Stomach (tissue), 9 donors: ENCODE results near the gene VPS8. TPM values are rescaled to one million over a fixed set of nuclear protein-coding genes. Genes with fewer than 3 reads are reported as not detected.

Experiments
- DNase-seq, 2 donors: peaks; one replicate each; pipeline versions ENCODE4 v3.0.0 to v3.0.0-alpha.2; 2013 to 2019
- H3K27ac ChIP-seq, 5 donors: fragments of 200-600 bp in 4 of 5; sonication (generic) in 4 of 5; one replicate each; pipeline ENCODE4 v1.5.1; 2013 to 2019; ENCODE audit warnings: mild to moderate bottlenecking in 1 of 5, moderate library complexity in 1 of 5
- H3K27me3 ChIP-seq, 3 donors: fragments of 200-600 bp; sonication (generic); one replicate each; pipeline ENCODE4 v1.5.1; 2017 to 2019; ENCODE audit warnings: mixed run types in 1 of 3
- H3K36me3 ChIP-seq, 4 donors: fragments of 200-600 bp; sonication (generic); 1 replicate in 3 of 4; 2 replicates in 1 of 4; pipeline ENCODE4 v1.5.1; 2016 to 2019
- H3K4me1 ChIP-seq, 4 donors: fragments of 200-600 bp; sonication (generic); one replicate each; pipeline ENCODE4 v1.5.1; 2016 to 2019
- H3K4me3 ChIP-seq, 4 donors: fragments of 200-600 bp; sonication (generic) in 3 of 4; one replicate each; pipeline ENCODE4 v1.5.1; 2016 to 2019; ENCODE audit warnings: mild to moderate bottlenecking in 1 of 4
- H3K9me3 ChIP-seq, 4 donors: fragments of 200-600 bp; sonication (generic); one replicate each; pipeline ENCODE4 v1.5.1; 2016 to 2019
- EP300 ChIP-seq: sonication (generic); formaldehyde crosslinking; IDR thresholded peaks from one replicate; pipeline ENCODE4 v1.6.1; 2017; ENCODE audit warnings: antibody characterized with exemption
- POLR2A ChIP-seq, 4 donors: fragments of 450-650 bp; IDR thresholded peaks; one replicate each; pipeline ENCODE4 v1.6.1; 2016; ENCODE audit warnings: antibody characterized with exemption in 4 of 4, control low read depth in 2 of 4, mild to moderate bottlenecking in 1 of 4, moderate library complexity in 1 of 4
- POLR2AphosphoS5 ChIP-seq, 3 donors: sonication (generic); formaldehyde crosslinking; IDR thresholded peaks; one replicate each; pipeline ENCODE4 v1.6.1; 2016; ENCODE audit warnings: antibody characterized with exemption in 3 of 3
- WGBS, 5 donors: extraction: QIAGEN DNeasy Blood & Tissue Kit in 3 of 5; methylation state at CpG; one replicate each; pipeline versions ENCODE4 v1.1.5 to v1.1.7; 2013 to 2018; 5-methylcytosine and 5-hydroxymethylcytosine counted together
- intact Hi-C: fragments of 100-400 bp; cut with DNase I; formaldehyde crosslinking; loops from one replicate; pipeline ENCODE4 v1.15.1; 2023; ENCODE audit warnings: low total_unique reads
- polyA plus RNA-seq, 3 donors: library from polyadenylated mRNA; stranded (reverse); fragments of 200-250 nt; gene quantifications; one replicate each; pipeline ENCODE4 v1.2.3, GENCODE V29; 2013
- total RNA-seq, 5 donors: library from RNA; depleted of rRNA; stranded (reverse); fragments of >200 nt; gene quantifications; one replicate each; pipeline versions ENCODE4 v1.1.0 to v1.2.3, GENCODE V29; 2014 to 2016
- TF ChIP-seq, protein P1 (sequence below), 7 experiments: fragments of 450-650 bp in 4 of 7; fragments of 200-600 bp in 3 of 7; sonication (generic) in 3 of 7; IDR thresholded peaks; one replicate each; pipeline ENCODE4 v1.5.1; 2016 to 2019; ENCODE audit warnings: antibody characterized with exemption in 7 of 7, control low read depth in 2 of 7, mild to moderate bottlenecking in 1 of 7
- donor health status: healthy with polysubstance abuse.
- donor health status: Bipolar disorder and iron deficiency.
- donor health status: healthy.

The VPS8 gene
- total and polyA plus RNA-seq, 8 donors: 7.5 to 126 (median 37.5) TPM

DNA sequence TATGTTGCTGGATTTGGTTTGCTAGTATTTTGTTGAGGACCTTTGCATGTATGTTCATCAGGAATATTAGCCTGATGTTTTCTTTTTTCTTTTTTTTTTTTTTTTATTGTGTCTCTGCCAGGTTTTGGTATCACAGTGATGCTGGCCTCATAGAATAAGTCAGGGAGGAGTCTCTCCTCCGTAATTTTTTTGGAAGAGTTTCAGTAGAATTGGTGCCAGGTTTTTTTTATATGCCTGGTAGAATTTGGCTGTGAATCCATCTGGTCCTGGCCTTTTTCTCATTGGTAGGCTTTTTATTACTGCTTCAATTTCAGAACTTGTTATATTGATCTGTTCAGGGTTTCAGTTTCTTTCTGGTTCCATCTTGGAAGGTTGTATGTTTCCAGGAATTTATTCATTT is 165.8 kb downstream of the VPS8 start:
- Histone ChIP-seq H3K27me3 (no peaks in the 10 kb centered on the region), H3K9me3 (no peaks in the 10 kb centered on the region), H3K27ac (no peak overlapping the region), H3K4me3 (no peak overlapping the region), H3K4me1 (no peaks in the 10 kb centered on the region), H3K36me3 (peaks cover 0 to 37% (median 26%) of the 10 kb centered on the region in 4 donors)
- 13 to 54% (median 22%) methylated on average over 1 of the region's 1 CpG for WGBS, 5 donors
- intact Hi-C loops: no loop called here
- no peak for TF ChIP-seq POLR2AphosphoS5 (IDR thresholded peaks at IDR 0.05)
- TF ChIP-seq EP300: no peak
- TF ChIP-seq, protein P1, sequence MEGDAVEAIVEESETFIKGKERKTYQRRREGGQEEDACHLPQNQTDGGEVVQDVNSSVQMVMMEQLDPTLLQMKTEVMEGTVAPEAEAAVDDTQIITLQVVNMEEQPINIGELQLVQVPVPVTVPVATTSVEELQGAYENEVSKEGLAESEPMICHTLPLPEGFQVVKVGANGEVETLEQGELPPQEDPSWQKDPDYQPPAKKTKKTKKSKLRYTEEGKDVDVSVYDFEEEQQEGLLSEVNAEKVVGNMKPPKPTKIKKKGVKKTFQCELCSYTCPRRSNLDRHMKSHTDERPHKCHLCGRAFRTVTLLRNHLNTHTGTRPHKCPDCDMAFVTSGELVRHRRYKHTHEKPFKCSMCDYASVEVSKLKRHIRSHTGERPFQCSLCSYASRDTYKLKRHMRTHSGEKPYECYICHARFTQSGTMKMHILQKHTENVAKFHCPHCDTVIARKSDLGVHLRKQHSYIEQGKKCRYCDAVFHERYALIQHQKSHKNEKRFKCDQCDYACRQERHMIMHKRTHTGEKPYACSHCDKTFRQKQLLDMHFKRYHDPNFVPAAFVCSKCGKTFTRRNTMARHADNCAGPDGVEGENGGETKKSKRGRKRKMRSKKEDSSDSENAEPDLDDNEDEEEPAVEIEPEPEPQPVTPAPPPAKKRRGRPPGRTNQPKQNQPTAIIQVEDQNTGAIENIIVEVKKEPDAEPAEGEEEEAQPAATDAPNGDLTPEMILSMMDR (IDR thresholded peaks at IDR 0.05): no peak
- no peak for TF ChIP-seq POLR2A (IDR thresholded peaks at IDR 0.05)
- no peak for DNase-seq

DNA sequence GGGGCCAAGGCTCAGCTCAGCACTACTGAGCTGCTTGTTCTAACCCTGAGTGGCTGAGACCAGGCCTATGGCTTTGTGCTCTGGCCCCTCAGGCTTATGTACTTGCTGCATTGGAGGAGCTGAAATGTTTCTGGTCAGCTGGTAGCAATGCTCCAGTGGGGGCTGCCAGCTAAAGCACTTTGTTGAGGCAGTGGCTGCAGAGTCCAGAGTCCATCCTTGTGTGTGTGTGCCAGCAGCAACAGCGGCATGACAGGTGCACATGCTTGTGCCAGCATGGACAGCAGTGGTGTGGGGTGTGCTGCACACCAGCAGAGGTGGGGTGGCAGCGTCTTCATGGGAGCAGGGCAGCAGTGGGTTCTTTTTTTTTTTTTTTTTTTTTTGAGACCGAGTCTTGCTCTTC is 169.1 kb downstream of the VPS8 start:
- intact Hi-C loops: no loop called here
- no peaks in the 10 kb centered on the region for H3K9me3 ChIP-seq
- H3K4me3 ChIP-seq: no peak overlapping the region
- H3K27me3 ChIP-seq: no peaks in the 10 kb centered on the region
- no peak overlapping the region for H3K27ac ChIP-seq
- H3K36me3 ChIP-seq: peaks cover 0 to 34% (median 29%) of the 10 kb centered on the region in 4 donors
- TF ChIP-seq, protein P1 (IDR thresholded peaks at IDR 0.05): no peak
- TF ChIP-seq POLR2AphosphoS5 (IDR thresholded peaks at IDR 0.05) (no peak), POLR2A (IDR thresholded peaks at IDR 0.05) (no peak), EP300 (no peak)
- 75 to 88% (median 81%) methylated on average over 3 of the region's 3 CpGs for WGBS, 5 donors
- peak in 1 of 2 donors; percentile 57 for DNase-seq
- no peaks in the 10 kb centered on the region for H3K4me1 ChIP-seq

DNA sequence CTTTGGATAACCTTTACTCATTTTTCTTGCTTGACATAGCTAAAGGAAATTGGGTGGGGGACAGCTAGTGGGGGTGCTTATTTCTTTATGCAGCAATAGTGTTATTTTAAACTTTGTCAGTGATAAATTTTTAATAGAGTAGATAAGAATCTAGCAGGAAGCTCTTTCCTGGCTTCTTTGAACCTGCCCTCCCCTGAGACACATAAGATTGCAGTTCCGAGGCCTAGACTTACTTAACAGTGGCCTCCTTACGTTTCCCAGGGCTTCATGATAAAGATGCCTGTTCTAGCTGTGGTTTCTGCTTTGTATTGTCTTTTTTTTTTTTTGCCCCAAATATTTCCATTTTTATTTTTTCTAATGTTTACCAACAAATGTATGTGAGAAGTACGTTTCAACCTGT is 170.1 kb downstream of the VPS8 start:
- Histone ChIP-seq H3K4me1 (no peaks in the 10 kb centered on the region), H3K36me3 (peaks cover 0 to 42% (median 38%) of the 10 kb centered on the region in 4 donors), H3K27me3 (no peaks in the 10 kb centered on the region), H3K4me3 (no peak overlapping the region), H3K9me3 (no peaks in the 10 kb centered on the region), H3K27ac (no peak overlapping the region)
- 64 to 79% (median 75%) methylated on average over 3 of the region's 3 CpGs for WGBS, 5 donors
- TF ChIP-seq POLR2A (IDR thresholded peaks at IDR 0.05): no peak
- TF ChIP-seq POLR2AphosphoS5 (IDR thresholded peaks at IDR 0.05): no peak
- no peak for TF ChIP-seq EP300
- TF ChIP-seq, protein P1 (IDR thresholded peaks at IDR 0.05): no peak
- intact Hi-C loops: no loop called here
- DNase-seq: no peak

DNA sequence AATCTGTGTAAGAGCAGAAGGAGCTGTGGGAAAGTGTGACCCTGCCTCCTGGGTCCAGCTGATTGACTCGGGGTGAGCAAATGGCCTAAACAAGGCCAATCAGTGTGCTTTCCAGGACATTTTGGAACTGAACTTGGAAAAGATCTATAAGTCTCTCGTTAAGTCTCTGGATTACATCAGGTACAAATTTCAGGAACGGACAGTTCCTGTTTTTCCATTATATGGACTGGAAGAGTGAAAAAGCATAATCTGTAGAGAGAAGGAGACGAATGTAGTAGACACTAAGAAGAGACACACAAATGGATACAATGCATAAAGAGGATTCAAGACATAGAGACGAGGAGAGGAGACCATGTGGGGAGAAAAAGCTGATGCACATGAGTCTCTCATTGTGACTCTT is 173.6 kb downstream of the VPS8 start:
- TF ChIP-seq EP300: no peak
- TF ChIP-seq, protein P1 (IDR thresholded peaks at IDR 0.05): no peak
- no peak for TF ChIP-seq POLR2AphosphoS5 (IDR thresholded peaks at IDR 0.05)
- TF ChIP-seq POLR2A (IDR thresholded peaks at IDR 0.05): no peak
- Histone ChIP-seq H3K4me3 (no peak overlapping the region), H3K36me3 (peaks cover 0 to 56% (median 49%) of the 10 kb centered on the region in 4 donors), H3K9me3 (no peaks in the 10 kb centered on the region), H3K27ac (no peak overlapping the region), H3K27me3 (no peaks in the 10 kb centered on the region), H3K4me1 (no peaks in the 10 kb centered on the region)
- WGBS, 5 donors: 91 to 97% (median 93%) methylated on average over 5 of the region's 5 CpGs
- intact Hi-C loops: no loop called here
- DNase-seq: no peak
